Stimulated activated CD8-positive, alpha-beta memory T cell treated with anti-CD3 and anti-CD28 coated beads, Interleukin-7, amount 100 ng/mL, for 1 hour (primary cell): Measurements from ENCODE around the gene EEF1G.

Experiments used
- DNase-seq, 2 donors: peaks; one replicate each; pipeline ENCODE4 v3.0.0-alpha.2; 2020; ENCODE audit warnings: low read depth in 2 of 2

The EEF1G gene

GRCh38 chr11:62540804-62541701, 32.6 kb downstream of the EEF1G start:
- DNase-seq, result no peak

GRCh38 chr11:62539238-62539925, 34.3 kb downstream of the EEF1G start:
- DNase-seq, result no peak

- DNase-seq, result no peak
Observed at GRCh38 chr11:62538470-62539237, 35.0 kb downstream of the EEF1G start.

- no peak for DNase-seq
Observed at GRCh38 chr11:62536301-62536957, 37.3 kb downstream of the EEF1G start.

- no peak for DNase-seq
Observed at GRCh38 chr11:62535802-62536201, 37.9 kb downstream of the EEF1G start.

GRCh38 chr11:62534779-62535545, 38.7 kb downstream of the EEF1G start:
- no peak for DNase-seq

- no peak for DNase-seq
Observed at GRCh38 chr11:62532096-62532495, 41.6 kb downstream of the EEF1G start.

- no peak for DNase-seq
Observed at GRCh38 chr11:62516736-62517371, 56.8 kb downstream of the EEF1G start.

GRCh38 chr11:62514151-62514550, 59.5 kb downstream of the EEF1G start:
- DNase-seq, result no peak

- no peak for DNase-seq
Observed at GRCh38 chr11:62513626-62514025, 60.1 kb downstream of the EEF1G start.

- DNase-seq, result no peak
Observed at GRCh38 chr11:62512961-62513360, 60.7 kb downstream of the EEF1G start.
